ENCODE measurements around the gene S100A4. TPM values are rescaled to one million over a fixed set of nuclear protein-coding genes. Genes with fewer than 3 reads are reported as not detected.

S100A4 gene
- 164 and 276 TPM in 2 replicates for total RNA-seq

DNA sequence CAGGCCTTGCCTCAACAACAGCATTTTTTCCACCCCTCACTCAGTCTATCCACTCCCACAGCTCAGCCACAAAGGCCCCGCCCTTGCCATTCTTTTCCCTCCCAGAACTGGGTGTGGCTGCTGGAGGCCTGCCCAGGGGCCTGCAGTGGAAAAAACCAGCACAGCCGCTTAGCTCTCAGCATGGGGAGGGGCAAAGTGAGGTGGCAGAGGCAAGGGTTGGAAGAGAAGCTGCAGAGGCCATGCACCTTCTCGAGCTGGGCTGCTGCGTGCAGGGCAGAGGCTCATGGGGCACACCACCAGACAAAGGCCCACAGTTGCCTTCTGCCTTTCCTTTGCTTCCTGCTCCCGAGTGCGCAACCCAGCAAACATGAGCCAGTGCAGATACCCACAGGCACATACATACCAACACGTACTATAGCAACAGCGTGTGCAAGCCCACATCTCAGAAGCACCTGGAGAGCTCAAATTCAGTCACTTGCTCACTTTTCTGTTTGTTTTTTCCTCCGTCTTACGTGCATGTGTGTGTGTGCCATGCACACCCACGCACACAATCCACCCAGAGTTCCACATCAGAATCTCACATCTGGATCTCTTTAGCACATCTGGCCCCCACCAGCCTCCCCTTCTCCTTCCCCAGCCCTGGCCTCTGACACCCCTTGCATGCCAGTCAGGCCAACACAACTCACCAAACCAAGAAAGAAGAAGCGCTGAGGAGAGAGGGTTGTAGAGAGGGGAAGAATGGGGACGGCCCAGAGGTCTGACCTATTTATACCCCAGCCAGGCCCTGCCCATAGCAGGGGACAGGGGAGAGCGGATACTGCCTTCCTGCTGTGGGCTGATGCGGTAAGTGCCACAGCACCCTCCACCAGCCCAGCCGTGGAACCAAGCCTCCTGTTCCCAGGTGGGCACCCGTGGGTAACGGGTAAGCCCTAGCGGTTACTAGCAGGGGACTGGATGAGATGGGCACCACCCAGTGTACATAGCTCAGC is at the start of gene S100A4:
S100A4 (minus strand) TSS at position 740 of the 989 bp plus-strand sequence. CDS start 1,012 bp downstream, outside the sequence.

DNA sequence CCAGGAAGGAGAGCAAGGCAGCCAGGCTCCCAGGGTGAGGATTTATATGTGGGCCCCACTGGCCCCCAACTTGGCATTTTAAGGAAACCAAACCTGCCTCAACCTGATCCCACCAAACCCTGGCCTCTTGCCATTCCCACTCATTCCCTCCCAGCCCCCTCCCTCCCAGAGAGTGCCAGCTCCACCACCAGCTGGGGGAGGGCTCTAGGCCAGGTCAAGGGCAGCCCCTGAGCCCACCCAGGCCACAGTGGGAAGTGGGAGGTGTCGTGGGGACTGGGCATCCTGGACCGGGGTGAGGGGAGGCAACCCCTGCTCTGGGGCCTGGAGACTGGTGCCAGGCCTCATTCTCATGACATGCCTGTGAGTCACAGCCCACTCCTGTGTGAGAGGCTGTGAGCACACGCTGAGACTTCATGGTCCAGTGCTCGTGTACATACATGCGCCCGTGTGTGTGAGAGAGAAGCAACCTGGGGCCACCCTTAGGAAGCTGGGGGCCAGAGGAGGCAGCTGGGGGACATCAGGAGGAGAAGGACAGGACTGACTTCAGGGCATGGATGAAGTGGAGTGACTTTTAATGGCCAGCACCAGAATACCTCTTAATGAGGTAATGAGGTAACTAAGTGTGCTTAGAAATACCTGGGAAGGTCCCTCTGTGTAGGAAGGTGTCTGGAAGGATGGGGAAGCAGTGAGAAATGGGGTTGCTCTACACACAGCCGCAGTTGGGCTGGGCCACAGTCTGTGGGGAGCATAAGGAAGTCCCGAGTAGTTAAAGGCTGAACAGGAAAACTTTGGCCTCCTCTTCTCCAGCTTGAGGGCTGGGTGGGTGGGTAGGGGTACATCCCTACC is 20.1 kb upstream of the S100A4 start, which contains the start of gene S100A2:
S100A2 (minus strand) TSS at position 316 of the 846 bp plus-strand sequence. CDS start 1,967 bp downstream, outside the sequence.

GRCh38 chr1:153548722-153549688 is 3.4 kb upstream of the S100A4 start, which contains the start of gene S100A3:
Gene S100A3, minus strand, starts transcription at chr1:153549258. Its CDS starts 773 bp downstream, at chr1:153548485.

DNA sequence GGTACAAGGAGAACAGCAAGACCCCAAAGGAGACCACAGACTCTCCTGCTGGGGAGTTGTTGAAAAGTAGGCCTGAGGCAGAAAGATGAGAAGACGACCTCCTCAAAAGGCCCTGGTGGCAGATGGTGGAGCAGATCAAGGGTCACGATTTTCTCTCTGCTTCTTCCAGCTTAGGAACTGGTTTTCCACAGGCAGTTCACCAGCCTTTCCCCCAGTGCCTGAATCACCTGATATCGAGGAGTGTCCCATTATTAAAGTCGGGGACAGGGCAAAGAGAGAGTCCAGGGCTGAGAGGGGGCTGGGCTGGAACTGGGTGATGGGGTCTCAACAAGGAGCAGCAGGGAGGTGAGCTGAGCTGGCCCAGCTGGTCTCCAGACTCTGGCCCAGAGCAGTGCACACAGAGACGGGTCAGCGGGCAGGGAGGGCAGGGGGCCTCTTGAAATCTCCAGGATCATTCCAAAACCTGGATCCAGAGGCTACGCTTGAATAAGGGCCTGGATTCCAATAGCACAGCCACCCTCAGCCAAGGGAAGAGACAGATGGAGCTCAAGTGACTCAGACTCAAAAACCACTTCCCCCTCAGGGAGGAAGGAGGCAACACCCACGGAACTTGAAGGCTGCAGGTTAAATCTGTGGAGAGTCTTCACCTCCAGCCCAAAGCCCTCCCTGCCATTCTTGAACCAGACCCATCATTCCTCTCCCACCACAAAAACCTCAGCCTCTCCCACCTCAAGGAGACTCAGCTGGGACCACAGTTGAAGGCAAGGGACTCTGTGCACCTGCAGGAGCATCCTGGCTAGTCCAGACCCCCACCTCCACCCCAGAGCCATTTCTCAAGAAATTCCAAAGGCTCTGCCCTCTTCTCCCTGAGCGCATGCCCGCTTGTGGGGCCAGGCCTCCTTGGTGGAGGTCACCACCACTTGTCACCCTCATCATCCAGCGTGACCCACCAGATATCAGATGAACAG is 4.9 kb downstream of the S100A4 start, which contains the start of gene S100A5:
S100A5 (minus strand) TSS at position 541 of the 968 bp plus-strand sequence. CDS start 743 bp downstream, outside the sequence.

DNA sequence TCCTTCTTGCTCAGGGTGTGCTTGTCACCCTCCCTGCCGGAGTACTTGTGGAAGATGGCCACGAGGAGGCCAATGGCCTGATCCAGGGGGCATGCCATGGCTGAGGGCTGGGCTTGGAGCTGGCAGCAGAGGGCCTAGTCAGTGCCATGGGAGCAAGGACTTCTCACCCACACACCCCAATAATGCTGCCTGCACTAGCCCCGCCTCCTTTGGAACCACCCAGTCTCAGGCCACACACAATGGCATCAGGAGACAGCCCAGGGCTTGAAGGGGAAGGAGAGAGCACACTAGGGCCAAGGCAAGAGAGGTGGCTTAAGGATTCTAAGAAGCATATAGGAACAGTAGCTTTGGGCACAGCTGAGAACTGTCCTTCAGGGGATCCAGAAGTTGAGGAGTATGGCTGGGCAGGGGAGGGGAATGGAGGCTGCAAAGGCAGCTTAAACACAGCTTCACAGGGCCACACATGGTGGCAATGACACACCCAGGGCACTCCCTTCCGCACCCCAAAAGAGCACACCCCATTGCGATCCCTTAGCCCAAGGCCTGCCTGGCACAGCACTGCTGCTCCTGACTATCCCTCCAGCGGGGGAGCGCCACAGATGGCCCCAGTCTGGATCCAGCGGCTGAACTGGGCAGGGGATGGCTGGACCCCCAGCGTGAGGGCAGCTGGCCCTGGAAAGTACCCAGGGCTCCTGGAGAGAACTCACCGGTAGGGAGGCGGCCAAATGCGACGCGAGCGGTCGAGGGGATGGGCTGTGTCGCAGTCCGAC is 10.2 kb downstream of the S100A4 start, which contains the start of gene S100A6:
S100A6 (minus strand) TSS at position 750 of the 770 bp plus-strand sequence; CDS start at position 98, 652 bp downstream.

Other genes with a start within 250 kb of the S100A4 start
- gene PGLYRP3, start 232.9 kb downstream of the S100A4 start, total RNA-seq: not detected in 2 replicates
- gene PGLYRP4, start 197.0 kb downstream of the S100A4 start, total RNA-seq: not detected in 2 replicates
- not detected in 2 replicates for gene S100A9, start 188.0 kb downstream of the S100A4 start, total RNA-seq
- not detected in 2 replicates for gene S100A12, start 170.2 kb downstream of the S100A4 start, total RNA-seq
- gene S100A8, start 154.7 kb downstream of the S100A4 start, total RNA-seq: not detected in 2 replicates
- not detected in 2 replicates for gene S100A7A, start 129.3 kb downstream of the S100A4 start, total RNA-seq
- gene S100A7, start 85.2 kb downstream of the S100A4 start, total RNA-seq: not detected in 2 replicates
- gene S100A6, start 9.8 kb downstream of the S100A4 start, total RNA-seq: 723 and 917 TPM in 2 replicates
- gene S100A5, start 4.9 kb downstream of the S100A4 start, total RNA-seq: not detected in 2 replicates
- 2.0 and 3.7 TPM in 2 replicates for gene S100A3, start 3.5 kb upstream of the S100A4 start, total RNA-seq
- gene S100A2, start 20.0 kb upstream of the S100A4 start, total RNA-seq: 2.9 and 3.1 TPM in 2 replicates
- 128 and 138 TPM in 2 replicates for gene S100A16, start 67.3 kb upstream of the S100A4 start, total RNA-seq
- not detected in 2 replicates for gene S100A14, start 70.5 kb upstream of the S100A4 start, total RNA-seq
- gene S100A13, start 81.7 kb upstream of the S100A4 start, total RNA-seq: 99.6 and 142 TPM in 2 replicates
- gene S100A1, start 82.6 kb upstream of the S100A4 start, total RNA-seq: 1.7 and 3.5 TPM in 2 replicates
- gene CHTOP, start 88.3 kb upstream of the S100A4 start, total RNA-seq: 38.4 and 41.4 TPM in 2 replicates
- gene SNAPIN, start 112.9 kb upstream of the S100A4 start, total RNA-seq: 44.4 and 53.4 TPM in 2 replicates
- gene ILF2, start 125.2 kb upstream of the S100A4 start, total RNA-seq: 165 and 169 TPM in 2 replicates
- under 0.01 and 0.13 TPM in 2 replicates for gene NPR1, start 132.9 kb upstream of the S100A4 start, total RNA-seq
- 40.5 and 43.0 TPM in 2 replicates for gene INTS3, start 182.2 kb upstream of the S100A4 start, total RNA-seq
- 8.2 and 11.9 TPM in 2 replicates for gene SLC27A3, start 229.6 kb upstream of the S100A4 start, total RNA-seq